Activated T-helper 1 cell treated with Interleukin-2 at 50 U/mL for 16 hours (primary cell): Measurements from ENCODE around the gene SYNM.

Source experiments
- DNase-seq: peaks from one replicate; pipeline ENCODE4 v3.0.0-alpha.2; 2020; ENCODE audit warnings: low read depth

The SYNM gene

DNA sequence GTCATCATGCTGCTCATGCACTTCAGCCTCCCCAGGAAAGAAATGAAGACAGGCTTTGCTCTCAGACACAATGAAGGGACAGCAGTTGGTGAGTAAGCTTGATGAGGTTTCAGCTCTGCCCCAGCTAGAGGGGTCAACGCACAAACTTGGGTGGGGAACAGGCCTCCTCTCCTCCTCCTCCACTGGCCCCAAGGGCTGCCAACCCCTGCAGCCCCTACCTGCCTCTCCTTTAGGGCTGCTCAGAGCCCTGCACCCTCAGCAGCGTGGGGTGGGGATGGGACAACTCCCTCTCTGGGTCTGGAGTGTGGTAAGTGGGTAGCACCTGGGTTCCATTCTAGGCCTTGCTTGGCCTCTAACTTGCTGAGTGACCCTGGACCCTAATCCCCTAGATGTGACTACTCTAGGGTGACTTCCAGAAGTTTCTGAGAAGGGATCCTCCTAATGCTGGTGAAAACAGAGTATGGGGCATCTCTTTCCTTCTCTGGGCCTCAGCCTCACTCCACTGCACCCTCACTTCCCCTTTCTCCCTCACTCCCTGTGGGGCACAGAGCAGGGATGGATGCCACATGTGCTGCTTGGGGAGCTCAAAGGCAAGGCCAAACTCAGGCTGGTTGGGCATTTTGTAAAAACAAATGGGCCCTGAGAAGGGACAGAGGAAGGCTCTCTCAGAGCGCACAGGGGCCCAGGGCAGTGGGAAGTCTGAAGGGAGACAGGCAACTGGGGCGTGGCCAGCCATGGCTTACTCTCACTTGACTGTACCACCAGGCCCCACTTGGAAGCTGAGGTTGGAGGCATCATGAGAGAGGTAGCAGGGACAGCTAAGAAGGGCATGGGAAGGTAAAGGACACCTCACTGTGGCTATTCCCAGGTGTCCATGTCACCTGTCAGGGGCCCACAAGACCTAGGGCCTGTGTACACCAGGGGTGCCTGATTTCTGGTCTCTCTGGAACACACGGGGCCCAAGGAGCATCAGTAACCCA lies 64.0 kb downstream of the SYNM start:
- no peak for DNase-seq

- DNase-seq, result no peak
Observed at GRCh38 chr15:99169769-99170311, 65.0 kb downstream of the SYNM start.

GRCh38 chr15:99170476-99171065 lies 65.7 kb downstream of the SYNM start:
- DNase-seq, result no peak

DNA sequence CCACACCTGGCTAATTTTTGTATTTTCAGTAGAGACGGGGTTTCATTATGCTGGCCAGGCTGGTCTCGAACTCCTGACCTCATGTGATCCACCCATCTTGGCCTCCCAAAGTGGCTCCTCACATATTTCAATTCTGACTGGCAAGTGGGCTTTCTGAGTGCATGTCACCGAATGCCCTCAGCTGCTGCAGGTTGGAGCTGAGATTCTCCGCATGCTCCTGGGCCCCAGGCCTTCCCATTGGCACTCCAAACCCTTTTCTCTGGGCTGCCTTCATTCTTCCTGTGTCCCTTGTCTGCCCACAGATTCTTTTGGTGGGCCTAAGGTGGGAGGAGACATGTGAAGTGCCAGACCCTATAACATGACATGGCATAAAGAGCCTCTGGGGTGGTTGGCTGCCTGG lies 67.3 kb downstream of the SYNM start:
- DNase-seq, result no peak

- DNase-seq, result no peak
Observed at GRCh38 chr15:99172989-99173388, 68.1 kb downstream of the SYNM start.

GRCh38 chr15:99174567-99175395 lies 69.9 kb downstream of the SYNM start:
- no peak for DNase-seq

GRCh38 chr15:99176757-99177156 lies 71.9 kb downstream of the SYNM start:
- DNase-seq, result no peak

GRCh38 chr15:99177679-99178078 lies 72.8 kb downstream of the SYNM start:
- no peak for DNase-seq

- DNase-seq, result no peak
Observed at GRCh38 chr15:99180086-99180963, 75.4 kb downstream of the SYNM start.

DNA sequence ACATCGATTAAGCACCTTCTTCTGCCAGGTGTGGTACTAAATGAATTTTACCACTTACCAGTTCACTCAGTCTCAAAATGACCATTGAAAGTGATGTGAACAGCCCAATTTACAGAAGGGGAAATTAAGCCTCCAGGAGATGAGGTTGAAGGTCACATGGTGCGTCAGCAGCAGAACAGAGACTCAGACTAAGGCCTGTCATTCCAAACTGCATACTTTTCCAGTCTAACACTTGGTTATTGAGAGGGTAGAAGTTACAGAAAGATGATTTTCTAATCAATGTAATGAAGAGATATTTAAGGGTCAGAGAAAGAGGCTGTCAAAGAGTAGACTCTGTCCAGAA lies 76.1 kb downstream of the SYNM start:
- no peak for DNase-seq

DNA sequence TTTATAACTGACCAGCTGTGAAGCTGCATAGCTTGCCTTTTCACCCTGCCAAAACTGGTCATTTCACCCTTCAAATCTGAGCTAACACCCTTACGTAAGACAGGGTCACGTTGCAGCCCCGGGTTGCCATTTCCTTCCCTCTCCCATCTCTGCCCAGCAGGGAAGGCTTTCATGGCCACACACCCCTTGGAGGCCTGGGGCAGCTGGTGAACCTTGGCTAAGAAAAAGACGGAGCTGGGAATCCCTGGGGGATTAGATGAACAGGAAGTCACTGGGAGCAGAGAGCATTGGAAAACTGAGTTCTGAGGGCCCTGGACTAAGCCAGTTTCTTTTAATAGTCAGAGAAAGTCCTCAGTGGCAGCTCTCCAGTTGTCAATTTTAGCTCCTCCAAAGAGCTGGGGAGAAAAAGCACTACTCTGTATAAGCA lies 76.7 kb downstream of the SYNM start:
- DNase-seq, result no peak

DNA sequence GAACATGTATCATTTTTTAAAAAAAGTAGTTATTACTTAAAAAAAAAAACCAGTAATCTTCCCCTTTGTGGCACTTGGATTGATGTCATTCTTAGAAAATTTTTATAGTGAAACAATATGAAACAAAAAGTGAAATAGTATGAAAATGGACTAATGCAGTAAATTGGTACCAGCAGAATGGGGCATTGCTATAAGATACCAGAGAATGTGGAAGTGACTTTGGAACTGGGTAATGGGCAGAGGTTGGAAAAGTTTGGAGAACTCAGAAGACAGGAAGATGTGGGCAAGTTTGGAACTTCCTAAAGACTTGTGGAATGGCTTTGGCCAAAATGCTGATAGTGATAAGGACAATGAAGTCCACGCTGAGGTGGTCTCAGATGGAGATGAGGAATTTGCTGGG lies 77.9 kb downstream of the SYNM start:
- no peak for DNase-seq
